ENCODE data around the gene NAV2. TPM values are rescaled to one million over a fixed set of nuclear protein-coding genes. Genes with fewer than 3 reads are reported as not detected.

Gene NAV2
- total RNA-seq, 2 donors from 2014 or later, result 26.4 to 35.5 TPM

DNA sequence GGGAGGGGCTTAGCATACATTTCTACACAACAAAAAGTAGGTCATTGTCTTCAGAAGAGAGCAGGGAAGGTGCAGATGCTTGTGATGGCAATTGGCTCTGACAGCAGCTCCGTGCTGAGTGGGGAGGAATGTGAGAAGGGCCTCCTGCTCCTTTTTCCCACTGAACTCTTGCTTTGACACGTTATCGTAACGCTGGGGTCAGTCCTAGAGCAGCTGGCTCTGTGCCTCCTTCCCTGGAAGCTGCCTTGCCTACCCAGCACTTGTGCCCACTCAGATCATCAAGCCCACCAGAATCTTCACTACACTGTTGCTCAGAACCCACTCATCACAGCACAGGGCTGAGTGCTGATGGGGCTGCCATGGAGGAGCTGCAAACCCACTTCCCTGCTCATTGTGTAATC, 14.9 kb upstream of the NAV2 start:
- ATAC-seq, result no peak
- no peak overlapping the region for H3K4me3 ChIP-seq
- intact Hi-C loops (cut with DNase I), result no loop called here
- no peaks in the 10 kb centered on the region for H3K27me3 ChIP-seq
- no peaks in the 10 kb centered on the region for H3K4me1 ChIP-seq
- TF ChIP-seq POLR2A (IDR thresholded peaks at IDR 0.05), result no peak
- 65 to 69% methylated on average over 4 of the region's 4 CpGs for WGBS, 2 donors
- no peak for DNase-seq
- H3K36me3 ChIP-seq (replicated peaks in 1 of 2; ENCODE audit: insufficient read depth in 1 of 2, low read depth in 2 of 2), result no peaks in the 10 kb centered on the region
- H3K9me3 ChIP-seq, result no peaks in the 10 kb centered on the region
- H3K27ac ChIP-seq, result no peak overlapping the region

DNA sequence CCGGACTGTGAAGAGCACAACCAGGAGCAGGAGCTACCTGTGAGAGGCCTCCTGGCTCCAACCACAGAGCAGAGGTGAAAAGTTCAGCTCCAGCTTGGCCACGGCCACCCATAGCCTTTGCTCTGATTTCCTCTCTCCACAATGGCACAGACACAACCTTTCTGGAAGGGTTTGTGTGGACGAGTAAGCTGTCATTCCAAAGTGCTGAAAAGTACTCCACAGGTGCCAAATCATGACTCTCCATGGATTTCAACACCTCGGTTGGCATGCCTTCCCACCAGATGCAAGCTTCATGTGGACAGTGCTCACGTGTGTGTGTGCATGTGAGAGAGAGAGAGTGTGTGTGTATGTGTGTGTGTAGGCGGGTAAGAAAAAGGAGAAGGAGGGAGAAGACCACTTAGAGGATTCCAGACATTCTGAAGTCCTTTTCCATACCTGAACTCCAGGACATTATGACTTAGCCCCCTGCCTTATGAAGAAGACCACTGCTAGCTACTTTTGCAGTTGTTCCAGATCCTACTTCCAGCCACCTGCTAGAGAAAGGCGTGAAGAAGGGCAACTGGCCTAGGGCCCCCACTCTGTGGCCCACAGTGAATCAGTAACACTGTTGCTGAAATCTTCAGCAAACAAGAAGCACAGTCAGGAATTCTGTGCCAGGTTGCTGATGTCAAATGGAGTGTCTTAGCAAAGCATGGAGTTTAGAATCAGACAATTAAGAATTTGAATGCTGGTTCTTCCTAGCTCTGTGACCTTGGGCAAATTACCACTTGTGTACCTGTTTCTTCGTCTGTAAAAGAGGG, 13.9 kb upstream of the NAV2 start:
- H3K27me3 ChIP-seq, result no peaks in the 10 kb centered on the region
- no peaks in the 10 kb centered on the region for H3K9me3 ChIP-seq
- DNase-seq (peak in 1 of 4 donors; percentile 46), ATAC-seq (no peak)
- no peaks in the 10 kb centered on the region for H3K4me1 ChIP-seq
- H3K27ac ChIP-seq, result no peak overlapping the region
- intact Hi-C loops (cut with DNase I), result no loop called here
- no peaks in the 10 kb centered on the region for H3K36me3 ChIP-seq (replicated peaks in 1 of 2; ENCODE audit: insufficient read depth in 1 of 2, low read depth in 2 of 2)
- no peak for TF ChIP-seq POLR2A (IDR thresholded peaks at IDR 0.05)
- TF ChIP-seq, protein P1, sequence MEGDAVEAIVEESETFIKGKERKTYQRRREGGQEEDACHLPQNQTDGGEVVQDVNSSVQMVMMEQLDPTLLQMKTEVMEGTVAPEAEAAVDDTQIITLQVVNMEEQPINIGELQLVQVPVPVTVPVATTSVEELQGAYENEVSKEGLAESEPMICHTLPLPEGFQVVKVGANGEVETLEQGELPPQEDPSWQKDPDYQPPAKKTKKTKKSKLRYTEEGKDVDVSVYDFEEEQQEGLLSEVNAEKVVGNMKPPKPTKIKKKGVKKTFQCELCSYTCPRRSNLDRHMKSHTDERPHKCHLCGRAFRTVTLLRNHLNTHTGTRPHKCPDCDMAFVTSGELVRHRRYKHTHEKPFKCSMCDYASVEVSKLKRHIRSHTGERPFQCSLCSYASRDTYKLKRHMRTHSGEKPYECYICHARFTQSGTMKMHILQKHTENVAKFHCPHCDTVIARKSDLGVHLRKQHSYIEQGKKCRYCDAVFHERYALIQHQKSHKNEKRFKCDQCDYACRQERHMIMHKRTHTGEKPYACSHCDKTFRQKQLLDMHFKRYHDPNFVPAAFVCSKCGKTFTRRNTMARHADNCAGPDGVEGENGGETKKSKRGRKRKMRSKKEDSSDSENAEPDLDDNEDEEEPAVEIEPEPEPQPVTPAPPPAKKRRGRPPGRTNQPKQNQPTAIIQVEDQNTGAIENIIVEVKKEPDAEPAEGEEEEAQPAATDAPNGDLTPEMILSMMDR (IDR thresholded peaks at IDR 0.05), result no peak
- H3K4me3 ChIP-seq, result no peak overlapping the region
- WGBS, 2 donors, result 75 to 76% methylated on average over 7 to 8 of the region's 8 CpGs

DNA sequence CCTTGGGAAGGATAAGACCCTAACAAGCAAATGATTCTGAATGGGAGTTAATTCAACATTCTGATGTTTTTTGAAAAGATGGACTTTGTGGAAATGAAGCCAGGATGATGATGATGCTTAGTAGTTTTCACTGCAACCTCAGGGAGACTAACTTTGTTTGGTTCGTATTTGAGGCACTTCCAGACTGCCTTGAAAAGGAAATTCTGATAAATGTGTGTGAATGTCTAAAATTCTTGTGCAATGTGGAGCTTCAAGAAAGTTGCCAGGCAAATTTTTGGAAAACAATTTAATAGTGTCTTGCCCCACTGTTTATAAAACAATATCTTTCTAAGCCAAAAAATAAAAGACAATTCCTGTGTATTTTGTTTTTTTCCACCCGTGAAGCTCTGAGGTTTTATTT, 11.2 kb upstream of the NAV2 start:
- H3K9me3 ChIP-seq, result no peaks in the 10 kb centered on the region
- ATAC-seq, result no peak
- H3K4me1 ChIP-seq, result no peaks in the 10 kb centered on the region
- no peaks in the 10 kb centered on the region for H3K36me3 ChIP-seq (replicated peaks in 1 of 2; ENCODE audit: insufficient read depth in 1 of 2, low read depth in 2 of 2)
- TF ChIP-seq, protein P1 (IDR thresholded peaks at IDR 0.05), result no peak
- no peak for TF ChIP-seq POLR2A (IDR thresholded peaks at IDR 0.05)
- H3K27ac ChIP-seq, result no peak overlapping the region
- intact Hi-C loops (cut with DNase I), result no loop called here
- no peaks in the 10 kb centered on the region for H3K27me3 ChIP-seq
- DNase-seq, result no peak
- no peak overlapping the region for H3K4me3 ChIP-seq
- WGBS, 2 donors, result 24 to 29% methylated on average over 2 of the region's 2 CpGs

DNA sequence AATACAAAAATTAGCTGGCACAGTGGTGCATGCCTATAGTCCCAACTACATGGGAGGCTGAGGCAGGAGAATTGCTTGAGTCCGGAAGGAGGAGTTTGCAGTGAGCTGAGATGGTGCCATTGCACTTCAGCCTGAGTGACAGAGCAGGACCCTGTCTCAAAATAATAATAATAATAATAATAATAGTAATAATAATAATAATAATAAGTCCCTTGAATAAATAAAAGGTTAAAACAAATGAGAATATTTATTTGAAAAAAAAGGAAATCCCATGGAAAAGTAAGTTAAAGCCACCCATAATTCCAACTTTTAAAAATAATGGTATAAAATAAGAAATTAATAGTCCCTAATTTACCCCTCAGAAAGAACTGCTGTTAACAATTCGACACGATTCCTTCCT, 10.0 kb upstream of the NAV2 start:
- Histone ChIP-seq H3K27me3 (no peaks in the 10 kb centered on the region), H3K4me3 (no peak overlapping the region), H3K9me3 (no peaks in the 10 kb centered on the region), H3K4me1 (no peaks in the 10 kb centered on the region), H3K27ac (no peak overlapping the region), H3K36me3 (replicated peaks in 1 of 2; ENCODE audit: insufficient read depth in 1 of 2, low read depth in 2 of 2) (no peaks in the 10 kb centered on the region)
- ATAC-seq, result no peak
- DNase-seq, result no peak
- WGBS, 2 donors, result 87 to 88% methylated on average over 3 of the region's 3 CpGs
- intact Hi-C loops (cut with DNase I), result no loop called here
- TF ChIP-seq POLR2A (IDR thresholded peaks at IDR 0.05), result no peak
- TF ChIP-seq, protein P1 (IDR thresholded peaks at IDR 0.05), result no peak

DNA sequence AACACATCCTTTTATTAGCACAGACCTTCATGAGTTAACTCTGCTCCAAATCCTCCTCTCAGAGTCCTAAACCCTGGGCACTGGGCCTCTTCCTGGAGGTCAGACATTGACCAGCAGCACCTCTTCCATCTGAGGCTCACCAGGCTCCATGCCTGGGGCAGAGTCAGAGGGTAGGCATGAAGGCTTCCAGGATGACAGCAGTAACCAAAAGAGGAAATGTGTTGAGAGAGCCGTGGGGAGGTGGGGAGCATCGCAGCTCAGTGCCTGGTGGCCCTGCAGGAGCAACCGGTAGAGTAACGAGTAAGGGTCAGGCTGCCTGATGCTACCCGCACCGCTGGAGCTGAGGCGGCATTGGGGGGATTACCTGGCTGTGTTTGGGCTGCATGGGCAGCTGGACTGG, 9.4 kb upstream of the NAV2 start:
- Histone ChIP-seq H3K4me3 (no peak overlapping the region), H3K9me3 (no peaks in the 10 kb centered on the region), H3K36me3 (replicated peaks in 1 of 2; ENCODE audit: insufficient read depth in 1 of 2, low read depth in 2 of 2) (no peaks in the 10 kb centered on the region), H3K27ac (no peak overlapping the region), H3K27me3 (no peaks in the 10 kb centered on the region), H3K4me1 (no peaks in the 10 kb centered on the region)
- no peak for DNase-seq
- intact Hi-C loops (cut with DNase I), result no loop called here
- 82 to 94% methylated on average over 7 of the region's 7 CpGs for WGBS, 2 donors
- TF ChIP-seq, protein P1 (IDR thresholded peaks at IDR 0.05), result no peak
- no peak for ATAC-seq

Data from body of pancreas (tissue), 4 donors.